Measurements from ENCODE around the gene ZNF438. TPM values are rescaled to one million over a fixed set of nuclear protein-coding genes. Genes with fewer than 3 reads are reported as not detected.

The ZNF438 gene
- total RNA-seq, 1 experiment from 2014 or later: 5.2 TPM

DNA sequence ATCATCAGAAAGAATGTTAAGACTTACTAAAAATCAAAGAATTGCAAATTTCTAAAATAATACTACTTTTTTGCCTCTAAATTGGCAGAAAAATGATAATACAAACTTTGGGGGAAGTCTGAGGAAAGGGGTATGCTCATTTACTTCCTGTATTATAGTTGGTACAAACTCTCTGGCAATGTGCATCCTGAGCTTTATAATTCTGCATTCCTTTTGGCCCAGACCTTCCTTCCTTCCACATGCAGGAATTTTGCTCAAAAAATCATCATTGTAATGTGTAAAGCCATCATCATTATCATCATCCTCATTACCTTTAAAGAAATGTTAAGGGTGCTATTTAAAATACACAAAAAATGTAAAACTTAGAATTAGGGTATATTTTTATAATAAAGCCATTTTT, 148.5 kb downstream of the ZNF438 start:
- H3K27ac ChIP-seq: no peak overlapping the region
- no peak for DNase-seq (ENCODE audit: low read depth in 1 of 2, low spot score in 2 of 2)
- 0 out of 2 replicates have a peak, but pooled peaks cover 3% of the 10 kb centered on the region for H3K4me1 ChIP-seq (replicated peaks)
- H3K36me3 ChIP-seq: no peaks in the 10 kb centered on the region
- no peak overlapping the region for H3K4me3 ChIP-seq
- H3K27me3 ChIP-seq (replicated peaks): no peaks in the 10 kb centered on the region
- no peaks in the 10 kb centered on the region for H3K9me3 ChIP-seq (replicated peaks)

GRCh38 chr10:30882281-30882680, 149.4 kb downstream of the ZNF438 start:
- H3K4me3 ChIP-seq: no peak overlapping the region
- H3K27ac ChIP-seq: no peak overlapping the region
- DNase-seq (ENCODE audit: low read depth in 1 of 2, low spot score in 2 of 2): no peak
- no peaks in the 10 kb centered on the region for H3K27me3 ChIP-seq (replicated peaks)
- H3K9me3 ChIP-seq (replicated peaks): no peaks in the 10 kb centered on the region
- H3K36me3 ChIP-seq: no peaks in the 10 kb centered on the region
- 0 out of 2 replicates have a peak, but pooled peaks cover 3% of the 10 kb centered on the region for H3K4me1 ChIP-seq (replicated peaks)

GRCh38 chr10:30878920-30879319, 152.7 kb downstream of the ZNF438 start:
- Histone ChIP-seq H3K9me3 (replicated peaks) (no peaks in the 10 kb centered on the region), H3K27me3 (replicated peaks) (no peaks in the 10 kb centered on the region), H3K4me1 (replicated peaks) (0 out of 2 replicates have a peak, but pooled peaks cover 3% of the 10 kb centered on the region), H3K27ac (no peak overlapping the region), H3K36me3 (no peaks in the 10 kb centered on the region), H3K4me3 (no peak overlapping the region)
- DNase-seq (ENCODE audit: low read depth in 1 of 2, low spot score in 2 of 2): no peak

- Histone ChIP-seq H3K36me3 (no peaks in the 10 kb centered on the region), H3K4me3 (no peak overlapping the region), H3K27me3 (replicated peaks) (no peaks in the 10 kb centered on the region), H3K4me1 (replicated peaks) (no peaks in the 10 kb centered on the region), H3K27ac (no peak overlapping the region), H3K9me3 (replicated peaks) (no peaks in the 10 kb centered on the region)
- DNase-seq (ENCODE audit: low read depth in 1 of 2, low spot score in 2 of 2): no peak
These were observed 154.6 kb downstream of the ZNF438 start for GRCh38 chr10:30877111-30877510.

DNA sequence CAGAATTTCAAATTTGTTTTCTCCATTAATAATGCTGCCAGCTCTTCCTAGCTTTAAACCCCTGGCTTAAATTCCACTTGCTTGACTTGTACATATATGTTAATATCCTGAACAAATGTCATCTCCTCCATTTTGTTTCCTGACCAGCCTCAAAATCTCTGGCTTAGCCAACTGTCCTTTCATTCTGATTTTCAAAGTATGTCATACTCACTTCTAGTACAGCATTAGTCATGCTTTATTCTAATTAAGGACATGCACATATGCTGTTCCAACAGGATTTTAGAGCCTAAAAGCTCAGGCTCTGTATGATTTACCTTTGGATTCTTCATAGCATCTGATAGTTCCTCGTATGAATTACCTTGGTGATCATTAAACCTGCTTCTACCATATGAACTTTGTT, 158.3 kb downstream of the ZNF438 start:
- Histone ChIP-seq H3K36me3 (no peaks in the 10 kb centered on the region), H3K4me1 (replicated peaks) (no peaks in the 10 kb centered on the region), H3K27ac (no peak overlapping the region), H3K9me3 (replicated peaks) (no peaks in the 10 kb centered on the region), H3K4me3 (no peak overlapping the region), H3K27me3 (replicated peaks) (no peaks in the 10 kb centered on the region)
- no peak for DNase-seq (ENCODE audit: low read depth in 1 of 2, low spot score in 2 of 2)

DNA sequence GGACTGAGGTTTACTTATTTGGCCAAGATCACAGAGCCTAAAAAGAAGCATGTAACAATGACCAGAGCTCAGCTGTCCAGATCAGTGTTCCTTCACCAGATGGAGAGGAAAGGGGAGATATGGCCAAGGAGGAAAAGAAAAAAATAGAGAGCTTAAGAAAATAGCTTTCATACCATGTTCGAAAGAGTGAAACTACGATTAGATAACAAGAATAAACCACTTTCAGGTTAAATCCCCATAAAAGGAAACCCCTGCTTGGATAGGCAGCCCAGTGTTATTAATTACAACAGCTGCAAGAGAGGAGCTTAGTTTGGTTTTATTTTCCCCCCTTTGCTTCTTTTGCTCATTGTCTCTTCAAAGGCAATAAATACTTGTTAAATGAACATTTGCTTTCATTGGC, 160.8 kb downstream of the ZNF438 start:
- Histone ChIP-seq H3K27me3 (replicated peaks) (no peaks in the 10 kb centered on the region), H3K4me3 (no peak overlapping the region), H3K36me3 (no peaks in the 10 kb centered on the region), H3K27ac (no peak overlapping the region), H3K4me1 (replicated peaks) (no peaks in the 10 kb centered on the region), H3K9me3 (replicated peaks) (no peaks in the 10 kb centered on the region)
- DNase-seq (ENCODE audit: low read depth in 1 of 2, low spot score in 2 of 2): no peak

- Histone ChIP-seq H3K4me1 (replicated peaks) (no peaks in the 10 kb centered on the region), H3K27me3 (replicated peaks) (no peaks in the 10 kb centered on the region), H3K27ac (no peak overlapping the region), H3K36me3 (no peaks in the 10 kb centered on the region), H3K4me3 (no peak overlapping the region), H3K9me3 (replicated peaks) (no peaks in the 10 kb centered on the region)
- no peak for DNase-seq (ENCODE audit: low read depth in 1 of 2, low spot score in 2 of 2)
These were observed 162.1 kb downstream of the ZNF438 start for GRCh38 chr10:30869566-30869965.

DNA sequence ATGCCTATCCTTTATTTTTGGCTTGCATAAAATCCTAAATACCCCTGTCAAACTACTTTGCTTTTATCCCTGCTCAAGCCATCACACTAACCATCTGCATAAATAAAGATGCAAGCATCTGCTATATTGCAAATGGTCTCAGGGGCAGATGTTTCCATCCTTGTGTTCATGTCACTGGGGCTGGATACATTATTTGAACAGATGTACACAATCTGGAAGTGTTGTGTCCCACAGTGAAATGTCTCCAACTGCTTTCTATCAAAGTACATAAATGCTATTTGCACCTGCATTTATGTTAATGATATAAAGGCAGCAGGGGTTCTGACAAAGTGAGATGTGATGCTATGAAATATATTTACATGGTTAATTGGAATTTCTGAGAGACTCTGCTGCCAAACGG, 163.1 kb downstream of the ZNF438 start:
- no peaks in the 10 kb centered on the region for H3K9me3 ChIP-seq (replicated peaks)
- no peak overlapping the region for H3K4me3 ChIP-seq
- H3K27ac ChIP-seq: no peak overlapping the region
- no peak for DNase-seq (ENCODE audit: low read depth in 1 of 2, low spot score in 2 of 2)
- H3K27me3 ChIP-seq (replicated peaks): no peaks in the 10 kb centered on the region
- no peaks in the 10 kb centered on the region for H3K36me3 ChIP-seq
- peaks cover 1% of the 10 kb centered on the region; the same call in 1 of the 2 replicates for H3K4me1 ChIP-seq (replicated peaks)

DNA sequence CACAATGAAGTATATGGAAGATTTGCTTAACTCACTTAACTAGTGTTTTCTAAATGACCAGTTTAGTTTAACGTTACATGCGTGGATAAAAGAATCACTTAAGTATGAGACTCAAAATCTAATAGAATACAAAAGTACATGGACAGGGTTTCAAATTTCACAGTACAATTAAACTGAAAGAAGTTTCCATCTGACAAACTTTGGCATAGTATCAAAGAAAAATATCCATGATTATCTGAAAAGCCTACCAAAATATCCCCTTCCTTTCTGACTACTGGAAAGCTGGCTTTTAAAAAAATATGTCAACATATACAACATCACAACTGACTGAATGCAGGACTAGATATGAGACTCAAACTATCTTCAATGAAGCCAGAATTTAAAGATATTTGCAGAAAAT, 164.8 kb downstream of the ZNF438 start:
- Histone ChIP-seq H3K4me1 (replicated peaks) (peaks cover 19% of the 10 kb centered on the region), H3K27me3 (replicated peaks) (no peaks in the 10 kb centered on the region), H3K9me3 (replicated peaks) (no peaks in the 10 kb centered on the region), H3K36me3 (no peaks in the 10 kb centered on the region), H3K27ac (no peak overlapping the region), H3K4me3 (no peak overlapping the region)
- no peak for DNase-seq (ENCODE audit: low read depth in 1 of 2, low spot score in 2 of 2)

DNA sequence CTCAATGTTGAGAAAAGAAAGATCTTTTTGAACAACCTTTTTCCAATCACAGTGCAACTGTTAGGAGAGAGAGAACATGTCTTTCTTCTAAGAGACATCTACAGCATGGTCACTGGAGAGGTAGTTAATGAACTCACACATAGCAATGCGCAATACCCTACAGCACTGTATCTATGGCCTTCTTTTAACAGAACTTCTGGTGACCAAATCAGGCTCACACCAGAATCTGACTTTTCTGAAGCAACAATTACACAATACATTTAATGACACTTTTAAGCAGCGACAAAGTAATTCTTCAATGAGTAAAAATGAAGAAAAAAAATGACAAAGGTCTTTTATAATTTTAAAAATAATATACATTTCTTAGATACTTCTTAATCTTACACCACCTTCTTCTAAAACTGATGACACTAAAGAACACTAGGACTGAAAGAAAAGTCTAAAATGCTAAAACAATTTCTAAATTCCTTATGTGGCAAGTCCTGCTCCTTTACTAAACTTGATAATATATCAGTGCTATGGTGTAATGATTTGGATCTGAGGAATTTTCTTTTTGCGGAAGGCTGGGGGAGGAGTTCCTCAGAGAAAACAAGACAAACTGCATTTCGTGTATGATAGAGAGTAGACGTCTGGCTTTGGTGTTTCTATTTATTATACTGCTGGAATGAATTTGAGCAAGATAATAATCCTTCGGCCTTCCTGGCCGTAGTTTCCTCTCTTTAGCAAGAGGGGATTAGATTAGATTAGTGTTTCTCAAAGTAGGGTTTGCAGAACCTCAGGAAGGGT, 166.3 kb downstream of the ZNF438 start:
- Histone ChIP-seq H3K4me1 (replicated peaks) (peaks cover 19% of the 10 kb centered on the region), H3K27ac (no peak overlapping the region), H3K36me3 (no peaks in the 10 kb centered on the region), H3K9me3 (replicated peaks) (no peaks in the 10 kb centered on the region), H3K27me3 (replicated peaks) (no peaks in the 10 kb centered on the region), H3K4me3 (no peak overlapping the region)
- no peak for DNase-seq (ENCODE audit: low read depth in 1 of 2, low spot score in 2 of 2)

GRCh38 chr10:30863516-30864210, 168.0 kb downstream of the ZNF438 start:
- Histone ChIP-seq H3K4me1 (replicated peaks) (peaks cover 21% of the 10 kb centered on the region), H3K27me3 (replicated peaks) (no peaks in the 10 kb centered on the region), H3K9me3 (replicated peaks) (no peaks in the 10 kb centered on the region), H3K27ac (peak overlapping the region; percentile 77), H3K4me3 (no peak overlapping the region), H3K36me3 (no peaks in the 10 kb centered on the region)
- DNase-seq (ENCODE audit: low read depth in 1 of 2, low spot score in 2 of 2): no peak

- H3K27ac ChIP-seq: peak overlapping the region; percentile 77
- H3K9me3 ChIP-seq (replicated peaks): no peaks in the 10 kb centered on the region
- H3K27me3 ChIP-seq (replicated peaks): no peaks in the 10 kb centered on the region
- no peaks in the 10 kb centered on the region for H3K36me3 ChIP-seq
- H3K4me3 ChIP-seq: no peak overlapping the region
- H3K4me1 ChIP-seq (replicated peaks): peaks cover 25% of the 10 kb centered on the region
- DNase-seq (ENCODE audit: low read depth in 1 of 2, low spot score in 2 of 2): peak; percentile 52 to 62
These were observed 169.2 kb downstream of the ZNF438 start for GRCh38 chr10:30862486-30862885.

DNA sequence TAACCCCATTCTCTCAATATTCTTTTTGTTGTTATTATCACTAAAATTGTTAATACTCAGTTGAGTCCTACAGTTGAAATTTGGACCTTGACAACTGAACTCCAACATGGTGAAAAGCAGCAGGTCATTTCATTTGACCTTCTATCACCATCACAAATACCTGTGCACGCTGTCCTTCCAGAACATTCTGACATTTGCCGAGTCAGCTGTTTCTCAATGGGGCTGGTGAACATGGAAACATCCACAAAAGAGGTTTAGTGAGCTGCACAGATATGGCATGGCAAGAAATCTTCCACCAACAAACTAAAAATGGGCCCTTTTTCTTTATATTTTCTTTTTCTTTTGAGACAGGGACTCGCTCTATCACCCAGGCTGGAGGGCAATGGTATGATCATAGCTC, 169.7 kb downstream of the ZNF438 start:
- H3K4me1 ChIP-seq (replicated peaks): peaks cover 25% of the 10 kb centered on the region
- H3K36me3 ChIP-seq: no peaks in the 10 kb centered on the region
- DNase-seq (ENCODE audit: low read depth in 1 of 2, low spot score in 2 of 2): no peak
- H3K4me3 ChIP-seq: no peak overlapping the region
- no peaks in the 10 kb centered on the region for H3K9me3 ChIP-seq (replicated peaks)
- H3K27me3 ChIP-seq (replicated peaks): no peaks in the 10 kb centered on the region
- H3K27ac ChIP-seq: peak overlapping the region; percentile 77

- no peak overlapping the region for H3K27ac ChIP-seq
- no peaks in the 10 kb centered on the region for H3K27me3 ChIP-seq (replicated peaks)
- H3K4me1 ChIP-seq (replicated peaks): peaks cover 25% of the 10 kb centered on the region
- no peak overlapping the region for H3K4me3 ChIP-seq
- no peak for DNase-seq (ENCODE audit: low read depth in 1 of 2, low spot score in 2 of 2)
- H3K9me3 ChIP-seq (replicated peaks): no peaks in the 10 kb centered on the region
- no peaks in the 10 kb centered on the region for H3K36me3 ChIP-seq
These were observed 170.4 kb downstream of the ZNF438 start for GRCh38 chr10:30861221-30861620.
